B cell (primary cell): ENCODE measurements around the gene HOMER3.

Source experiments
- EZH2 ChIP-seq: IDR thresholded peaks from 2 replicates; pipeline ENCODE4 v1.6.1; 2012; ENCODE audit warnings: borderline replicate concordance, low read depth, mild to moderate bottlenecking, moderate library complexity, low read length; ENCODE audit not compliant: insufficient read depth, poor library complexity, severe bottlenecking
- TF ChIP-seq, protein P1 (sequence below): fragments of 200-600 bp; IDR thresholded peaks from one replicate; pipeline ENCODE4 v1.8.0; 2022; ENCODE audit warnings: antibody characterized with exemption, mild to moderate bottlenecking

DNA sequence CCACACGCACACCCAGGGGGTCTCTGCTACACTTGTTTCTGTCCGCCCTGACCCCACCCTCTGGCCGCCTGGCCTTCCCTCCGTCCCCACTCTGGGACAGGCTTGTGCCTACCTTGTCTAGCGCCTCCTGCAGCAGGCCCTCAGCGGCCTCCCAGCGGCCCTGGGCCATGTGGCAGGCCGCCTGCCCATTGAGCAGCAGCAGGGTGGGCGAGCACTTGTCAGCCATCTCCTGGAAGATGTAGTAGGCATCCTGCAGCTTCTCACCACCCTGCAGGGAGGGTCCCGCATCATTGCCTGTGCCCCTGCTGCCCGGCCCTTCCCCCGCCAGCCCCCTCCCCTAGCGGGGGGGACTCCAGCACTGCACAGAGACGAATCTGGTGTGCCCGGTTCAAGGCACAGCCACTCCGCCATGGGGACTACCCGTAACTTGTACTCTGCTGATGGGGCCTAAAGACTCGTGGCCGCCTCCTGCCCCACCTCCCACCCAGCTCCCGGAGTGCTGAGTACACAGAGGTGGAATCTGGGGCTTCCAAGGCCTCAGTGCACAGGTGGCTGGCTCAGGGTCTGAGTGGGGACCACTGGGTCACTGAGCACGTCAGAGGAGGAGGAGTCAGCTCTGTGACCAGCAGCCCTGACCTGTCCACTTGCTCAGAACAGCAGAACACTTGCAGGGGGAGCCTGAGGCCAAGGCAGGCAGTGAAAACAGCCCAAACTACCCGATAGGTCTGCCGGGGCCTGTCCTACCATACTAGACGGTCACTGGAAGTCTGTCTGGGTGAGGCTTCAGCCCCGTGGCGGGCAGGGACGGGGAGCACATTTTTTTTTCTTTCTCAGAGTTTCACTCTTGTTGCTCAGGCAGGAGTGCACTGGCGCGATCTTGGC, 37.6 kb downstream of the HOMER3 start:
- TF ChIP-seq, protein P1, sequence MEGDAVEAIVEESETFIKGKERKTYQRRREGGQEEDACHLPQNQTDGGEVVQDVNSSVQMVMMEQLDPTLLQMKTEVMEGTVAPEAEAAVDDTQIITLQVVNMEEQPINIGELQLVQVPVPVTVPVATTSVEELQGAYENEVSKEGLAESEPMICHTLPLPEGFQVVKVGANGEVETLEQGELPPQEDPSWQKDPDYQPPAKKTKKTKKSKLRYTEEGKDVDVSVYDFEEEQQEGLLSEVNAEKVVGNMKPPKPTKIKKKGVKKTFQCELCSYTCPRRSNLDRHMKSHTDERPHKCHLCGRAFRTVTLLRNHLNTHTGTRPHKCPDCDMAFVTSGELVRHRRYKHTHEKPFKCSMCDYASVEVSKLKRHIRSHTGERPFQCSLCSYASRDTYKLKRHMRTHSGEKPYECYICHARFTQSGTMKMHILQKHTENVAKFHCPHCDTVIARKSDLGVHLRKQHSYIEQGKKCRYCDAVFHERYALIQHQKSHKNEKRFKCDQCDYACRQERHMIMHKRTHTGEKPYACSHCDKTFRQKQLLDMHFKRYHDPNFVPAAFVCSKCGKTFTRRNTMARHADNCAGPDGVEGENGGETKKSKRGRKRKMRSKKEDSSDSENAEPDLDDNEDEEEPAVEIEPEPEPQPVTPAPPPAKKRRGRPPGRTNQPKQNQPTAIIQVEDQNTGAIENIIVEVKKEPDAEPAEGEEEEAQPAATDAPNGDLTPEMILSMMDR: no peak
- no peak for TF ChIP-seq EZH2
